ENCODE measurements around the gene ST3GAL3. TPM values are rescaled to one million over a fixed set of nuclear protein-coding genes. Genes with fewer than 3 reads are reported as not detected.

Gene ST3GAL3
- total RNA-seq, 1 donor from 2014 or later, result 34.3 TPM

- Histone ChIP-seq H3K4me1 (peaks cover 0 to 3% of the 10 kb centered on the region in 2 donors), H3K27me3 (no peaks in the 10 kb centered on the region), H3K4me3 (no peak overlapping the region), H3K27ac (no peak overlapping the region), H3K9me3 (no peaks in the 10 kb centered on the region), H3K36me3 (peaks cover 0 to 9% of the 10 kb centered on the region in 2 donors)
- TF ChIP-seq CTCF (IDR thresholded peaks at IDR 0.05), result no peak
- intact Hi-C loops (cut with DNase I), result no loop called here
- DNase-seq (ENCODE audit: low spot score in 2 of 2), result no peak
Observed at GRCh38 chr1:43841321-43842174, 134.2 kb downstream of the ST3GAL3 start.

DNA sequence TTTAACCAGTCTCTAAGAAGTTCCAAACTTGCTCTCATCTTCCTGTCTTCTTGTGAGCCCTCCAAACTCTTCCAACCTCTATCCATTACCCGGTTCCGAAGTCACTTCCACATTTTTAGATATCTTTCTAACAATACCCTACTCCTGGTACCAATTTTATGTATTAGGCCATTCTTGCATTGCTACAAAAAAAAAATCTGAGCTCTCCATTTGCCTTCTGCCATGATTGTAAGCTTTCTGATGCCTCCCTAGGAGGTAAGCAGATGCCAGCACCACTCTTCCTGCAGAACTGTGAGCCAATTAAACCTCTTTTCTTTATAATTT is 134.8 kb downstream of the ST3GAL3 start:
- Histone ChIP-seq H3K9me3 (no peaks in the 10 kb centered on the region), H3K4me3 (no peak overlapping the region), H3K36me3 (peaks cover 0 to 9% of the 10 kb centered on the region in 2 donors), H3K27me3 (no peaks in the 10 kb centered on the region), H3K27ac (no peak overlapping the region), H3K4me1 (peaks cover 0 to 3% of the 10 kb centered on the region in 2 donors)
- no peak for DNase-seq (ENCODE audit: low spot score in 2 of 2)
- intact Hi-C loops (cut with DNase I), result no loop called here
- no peak for TF ChIP-seq CTCF (IDR thresholded peaks at IDR 0.05)

GRCh38 chr1:43843684-43844083 is 136.3 kb downstream of the ST3GAL3 start:
- no peak overlapping the region for H3K27ac ChIP-seq
- DNase-seq (ENCODE audit: low spot score in 2 of 2), result no peak

DNA sequence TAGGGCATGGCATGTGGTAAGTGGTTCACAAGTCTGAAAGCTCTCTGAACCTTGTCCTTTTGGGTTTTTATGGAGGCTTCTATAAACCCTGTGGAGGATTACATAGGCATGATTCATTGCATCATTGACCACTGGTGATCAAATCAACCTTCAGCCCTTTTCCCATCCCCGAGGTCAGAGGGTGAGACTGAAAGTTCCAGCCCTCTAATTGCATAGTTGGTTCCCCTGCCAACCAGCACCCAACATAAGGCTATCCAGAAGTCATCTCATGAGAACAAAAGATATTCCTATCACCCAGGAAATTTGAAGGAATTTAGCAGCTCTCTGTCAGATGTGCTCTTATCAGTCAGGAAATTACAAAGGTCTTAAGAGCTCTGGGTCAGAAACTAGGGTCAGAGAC is 136.8 kb downstream of the ST3GAL3 start:
- no peak for TF ChIP-seq CTCF (IDR thresholded peaks at IDR 0.05)
- intact Hi-C loops (cut with DNase I), result no loop called here
- Histone ChIP-seq H3K27ac (no peak overlapping the region), H3K27me3 (no peaks in the 10 kb centered on the region), H3K4me1 (no peaks in the 10 kb centered on the region), H3K9me3 (no peaks in the 10 kb centered on the region), H3K36me3 (peaks cover 0 to 9% of the 10 kb centered on the region in 2 donors), H3K4me3 (no peak overlapping the region)
- DNase-seq (ENCODE audit: low spot score in 2 of 2), result no peak

More at GRCh38 chr1:43843684-43844083, 136.3 kb downstream of the ST3GAL3 start:
- Histone ChIP-seq H3K36me3 (peaks cover 0 to 9% of the 10 kb centered on the region in 2 donors), H3K27me3 (no peaks in the 10 kb centered on the region), H3K4me1 (peaks cover 0 to 1% of the 10 kb centered on the region in 2 donors), H3K4me3 (no peak overlapping the region), H3K9me3 (no peaks in the 10 kb centered on the region)
- TF ChIP-seq CTCF (IDR thresholded peaks at IDR 0.05), result no peak
- intact Hi-C loops (cut with DNase I), result no loop called here

DNA sequence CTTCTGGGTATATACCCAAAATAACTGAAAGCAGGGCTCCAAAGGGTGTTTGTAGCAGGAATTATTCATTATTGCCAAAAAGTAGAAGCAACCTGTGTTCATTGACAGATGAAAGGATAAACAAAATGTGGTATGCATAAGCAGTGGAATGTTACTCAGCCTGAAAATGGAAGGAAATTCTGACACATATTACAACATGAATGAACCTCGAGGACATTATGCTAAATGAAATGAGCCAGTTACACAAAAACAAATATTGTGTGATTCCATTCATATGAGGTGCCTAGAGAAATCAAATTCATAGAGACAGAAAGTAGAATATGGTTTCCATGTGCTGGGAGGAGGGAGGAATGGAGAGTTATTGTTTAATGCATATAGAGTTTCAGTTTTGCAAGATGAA is 140.0 kb downstream of the ST3GAL3 start:
- Histone ChIP-seq H3K27me3 (no peaks in the 10 kb centered on the region), H3K36me3 (peaks cover 0 to 1% of the 10 kb centered on the region in 2 donors), H3K4me1 (no peaks in the 10 kb centered on the region), H3K4me3 (no peak overlapping the region), H3K9me3 (no peaks in the 10 kb centered on the region), H3K27ac (no peak overlapping the region)
- intact Hi-C loops (cut with DNase I), result no loop called here
- TF ChIP-seq CTCF (IDR thresholded peaks at IDR 0.05), result no peak
- no peak for DNase-seq (ENCODE audit: low spot score in 2 of 2)

Data from ascending aorta (tissue), 2 donors.